ENCODE results near the gene FAM227B.

Gene FAM227B

DNA sequence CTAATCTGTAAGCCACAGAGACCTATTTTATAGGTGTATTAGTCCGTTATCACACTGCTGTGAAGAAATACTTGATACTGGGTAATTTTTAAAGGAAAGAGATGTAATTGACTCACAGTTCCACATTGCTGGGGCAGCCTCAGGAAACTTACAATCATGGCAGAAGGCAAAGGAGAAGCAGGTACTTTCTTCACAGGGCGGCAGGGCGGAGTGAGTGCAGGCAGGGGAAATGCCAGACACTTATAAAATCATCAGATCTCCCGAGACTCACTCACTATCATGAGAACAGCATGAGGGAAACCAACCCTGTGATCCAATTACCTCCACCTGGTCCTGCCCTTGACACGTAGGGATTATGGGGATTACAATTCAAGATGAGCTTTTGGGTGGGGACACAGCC is 341.9 kb downstream of the FAM227B start:
- POLR2A ChIA-PET, result no interaction called here
- TF ChIP-seq BHLHE40 (IDR thresholded peaks at IDR 0.05; ENCODE audit: borderline replicate concordance) (no peak), NFRKB (IDR thresholded peaks at IDR 0.05) (no peak), FOXA1 (IDR thresholded peaks at IDR 0.05) (no peak), ELF4 (IDR thresholded peaks at IDR 0.05) (no peak), HDGF (IDR thresholded peaks at IDR 0.05; ENCODE audit: borderline replicate concordance) (no peak), FOXM1 (IDR thresholded peaks at IDR 0.05; ENCODE audit: borderline replicate concordance) (no peak), LEF1 (IDR thresholded peaks at IDR 0.05; ENCODE audit: borderline replicate concordance) (no peak), FOXK2 (IDR thresholded peaks at IDR 0.05) (no peak), TARDBP (IDR thresholded peaks at IDR 0.05) (no peak), SUZ12 (IDR thresholded peaks at IDR 0.05) (no peak), ARNT (IDR thresholded peaks at IDR 0.05) (no peak), L3MBTL2 (conservative IDR thresholded peaks at IDR 0.05) (no peak), ZNF384 (IDR thresholded peaks at IDR 0.05) (no peak), SP1 (IDR thresholded peaks at IDR 0.05) (no peak), CTBP1 (IDR thresholded peaks at IDR 0.05; ENCODE audit: borderline replicate concordance) (no peak)
- TF ChIP-seq, protein P1, sequence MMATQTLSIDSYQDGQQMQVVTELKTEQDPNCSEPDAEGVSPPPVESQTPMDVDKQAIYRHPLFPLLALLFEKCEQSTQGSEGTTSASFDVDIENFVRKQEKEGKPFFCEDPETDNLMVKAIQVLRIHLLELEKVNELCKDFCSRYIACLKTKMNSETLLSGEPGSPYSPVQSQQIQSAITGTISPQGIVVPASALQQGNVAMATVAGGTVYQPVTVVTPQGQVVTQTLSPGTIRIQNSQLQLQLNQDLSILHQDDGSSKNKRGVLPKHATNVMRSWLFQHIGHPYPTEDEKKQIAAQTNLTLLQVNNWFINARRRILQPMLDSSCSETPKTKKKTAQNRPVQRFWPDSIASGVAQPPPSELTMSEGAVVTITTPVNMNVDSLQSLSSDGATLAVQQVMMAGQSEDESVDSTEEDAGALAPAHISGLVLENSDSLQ (IDR thresholded peaks at IDR 0.05), result no peak
- DNase-seq (ENCODE audit: extremely low spot score), result no peak
- CTCF ChIA-PET, result no interaction called here
